H1 (cell line): ENCODE results near the gene RPUSD1. TPM values are rescaled to one million over a fixed set of nuclear protein-coding genes. Genes with fewer than 3 reads are reported as not detected.

Experiments used
- CEBPB ChIP-seq: IDR thresholded peaks from 2 replicates; pipeline ENCODE4 v1.6.1; 2012; ENCODE audit warnings: low read depth, low read length
- CTBP2 ChIP-seq: IDR thresholded peaks from 2 replicates; pipeline ENCODE4 v1.7.0; 2011; ENCODE audit warnings: borderline replicate concordance, mild to moderate bottlenecking, moderate library complexity, mixed read lengths, low read length; ENCODE audit not compliant: insufficient read depth, insufficient read length
- CTCF ChIP-seq, 3 experiments: IDR thresholded peaks; 1 replicate in 2 of 3; 2 replicates in 1 of 3; pipeline versions ENCODE4 v1.5.1 to v1.6.1; 2011; ENCODE audit warnings: low read length in 3 of 3, mild to moderate bottlenecking in 3 of 3, inconsistent platforms in 2 of 3, low read depth in 1 of 3, moderate library complexity in 1 of 3; ENCODE audit not compliant: insufficient read depth in 1 of 3; ENCODE audit errors: control extremely low read depth in 1 of 3
- EP300 ChIP-seq, 2 experiments: IDR thresholded peaks; 1 replicate in 1 of 2; 2 replicates in 1 of 2; pipeline ENCODE4 v1.6.1; 2011 to 2012; ENCODE audit warnings: low read depth in 2 of 2, low read length in 2 of 2, mild to moderate bottlenecking in 2 of 2, borderline replicate concordance in 1 of 2, inconsistent platforms in 1 of 2, moderate library complexity in 1 of 2
- HDAC6 ChIP-seq: IDR thresholded peaks from one replicate; pipeline ENCODE4 v1.7.1; 2012; ENCODE audit warnings: low read depth, mild to moderate bottlenecking, inconsistent platforms, low read length, moderate library complexity
- MAX ChIP-seq: IDR thresholded peaks from 2 replicates; pipeline ENCODE4 v1.6.1; 2012; ENCODE audit warnings: inconsistent platforms
- SIRT6 ChIP-seq: IDR thresholded peaks from one replicate; pipeline ENCODE4 v1.7.1; 2012; ENCODE audit warnings: low read length, inconsistent platforms
- SP2 ChIP-seq: IDR thresholded peaks from 2 replicates; pipeline ENCODE4 v1.6.1; 2012; ENCODE audit warnings: mild to moderate bottlenecking, low read length, inconsistent platforms
- TAF7 ChIP-seq: optimal IDR thresholded peaks from 2 replicates; pipeline ENCODE3; 2011; ENCODE audit warnings: low read depth, mild to moderate bottlenecking, inconsistent platforms, low read length, moderate library complexity, borderline replicate concordance
- YY1 ChIP-seq: IDR thresholded peaks from 2 replicates; pipeline ENCODE4 v1.6.1; 2011; ENCODE audit warnings: low read depth, mild to moderate bottlenecking, low read length
- polyA plus RNA-seq, 7 experiments: library from polyadenylated mRNA; depleted of rRNA in 3 of 7; stranded (reverse) in 5 of 7; unstranded in 2 of 7; fragments of >200 nt in 5 of 7; fragments of 200-250 nt in 2 of 7; gene quantifications; 1 replicate in 5 of 7; 2 replicates in 1 of 7; 4 replicates in 1 of 7; pipeline versions ENCODE4 v1.2.1 to v1.2.3, GENCODE V29; 2011 to 2013; ENCODE audit warnings: missing spikeins in 2 of 7, mixed read lengths in 2 of 7
- total RNA-seq: library from RNA; stranded (reverse); fragmentation: NEBNext Ultra II Directional; extraction: Animal tissue kit (Norgen Biotek cat#: 25700); gene quantifications from 2 replicates; pipeline ENCODE4 v1.2.1, GENCODE V29; 2021

The RPUSD1 gene
- total and polyA plus RNA-seq, 2 of the 8 experiments (the other 6 are each of a cell fraction or from before 2014, with no cell fraction given), result 32.2 to 61.8 TPM

GRCh38 chr16:796296-797119, 8.3 kb upstream of the RPUSD1 start (continued):
- TF ChIP-seq HDAC6 (no peak), EP300 (IDR thresholded peaks at IDR 0.05; ENCODE audit: borderline replicate concordance in 1 of 2, low read depth in 2 of 2, low read length in 2 of 2) (no peak), MAX (no peak), TAF7 (no peak), SIRT6 (no peak), CEBPB (no peak), CTCF (IDR thresholded peaks at IDR 0.05; ENCODE audit: control extremely low read depth in 1 of 3, insufficient read depth in 1 of 3, low read depth in 1 of 3, low read length in 3 of 3) (no peak), YY1 (no peak), SP2 (no peak), CTBP2 (no peak)
